Stimulated activated CD4-positive, alpha-beta T cell treated with anti-CD3 and anti-CD28 coated beads, Interleukin-1b, Interleukin-23, amount 100 ng/mL, for 24 hours (primary cell): ENCODE measurements around the gene LPP.
"Not testable (repeated sequence)": the region's sequence is repeated elsewhere in the genome, so short reads cannot be mapped to it uniquely, and the experiment has no call there.

Experiments
- DNase-seq, 4 experiments: peaks; one replicate each; pipeline ENCODE4 v3.0.0-alpha.2; 2020; ENCODE audit warnings: low read depth in 4 of 4, low spot score in 1 of 4

The LPP gene

DNA sequence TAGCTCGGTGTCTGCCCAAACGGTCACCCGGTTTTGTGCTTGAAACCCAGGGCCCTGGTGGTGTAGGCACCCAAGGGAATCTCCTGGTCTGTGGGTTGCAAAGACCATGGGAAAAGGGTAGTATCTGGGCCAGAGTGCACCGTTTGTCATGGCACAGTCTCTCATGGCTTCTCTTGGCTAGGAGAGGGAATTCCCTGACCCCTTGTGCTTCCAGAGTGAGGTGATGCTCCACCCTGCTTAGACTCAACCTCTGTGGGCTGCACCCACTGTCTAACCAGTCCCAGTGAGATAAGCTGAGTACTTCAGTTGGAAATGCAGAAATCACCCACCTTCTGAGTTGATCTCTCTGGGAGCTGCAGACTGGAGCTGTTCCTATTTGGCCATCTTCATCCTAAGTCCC lies 274.0 kb downstream of the LPP start:
- not testable (repeated sequence) for DNase-seq

DNA sequence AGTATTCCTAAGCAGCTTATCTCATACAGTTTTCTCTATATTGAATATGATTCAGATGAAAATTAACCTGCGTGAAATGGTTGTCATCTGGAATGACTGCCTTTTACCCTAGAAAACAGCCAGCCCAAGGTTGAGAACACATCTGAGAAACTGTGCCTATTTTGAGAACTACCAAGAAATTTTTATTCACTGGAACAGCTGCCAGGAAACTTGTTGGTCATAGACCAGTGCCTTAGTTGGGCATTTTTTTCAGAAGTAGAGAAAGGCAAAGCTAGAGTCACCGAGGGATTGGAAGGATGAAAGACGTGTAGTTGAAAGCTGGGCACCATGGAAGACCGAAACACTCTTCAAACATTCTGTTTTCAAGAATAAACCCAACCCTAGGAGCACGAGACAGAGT lies 277.1 kb downstream of the LPP start:
- no peak for DNase-seq

DNA sequence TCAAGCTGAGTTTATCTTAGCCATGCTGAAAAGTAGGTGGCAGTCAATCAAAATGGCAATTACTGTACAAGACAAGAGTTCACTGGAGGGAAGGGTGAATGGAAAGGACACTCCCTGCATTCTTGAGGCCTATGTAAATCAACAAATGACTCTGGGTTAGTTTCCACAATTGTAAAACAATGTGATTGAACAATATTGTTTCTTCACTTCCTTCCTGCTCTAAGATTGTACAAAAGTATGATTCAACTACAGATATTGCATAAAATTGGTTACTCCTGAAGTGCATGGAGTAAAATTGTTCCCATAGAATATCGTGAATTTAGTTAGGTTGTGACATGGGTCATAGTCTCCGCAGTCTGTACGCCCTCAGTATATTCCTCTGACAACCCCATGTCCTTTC lies 277.6 kb downstream of the LPP start:
- no peak for DNase-seq

DNA sequence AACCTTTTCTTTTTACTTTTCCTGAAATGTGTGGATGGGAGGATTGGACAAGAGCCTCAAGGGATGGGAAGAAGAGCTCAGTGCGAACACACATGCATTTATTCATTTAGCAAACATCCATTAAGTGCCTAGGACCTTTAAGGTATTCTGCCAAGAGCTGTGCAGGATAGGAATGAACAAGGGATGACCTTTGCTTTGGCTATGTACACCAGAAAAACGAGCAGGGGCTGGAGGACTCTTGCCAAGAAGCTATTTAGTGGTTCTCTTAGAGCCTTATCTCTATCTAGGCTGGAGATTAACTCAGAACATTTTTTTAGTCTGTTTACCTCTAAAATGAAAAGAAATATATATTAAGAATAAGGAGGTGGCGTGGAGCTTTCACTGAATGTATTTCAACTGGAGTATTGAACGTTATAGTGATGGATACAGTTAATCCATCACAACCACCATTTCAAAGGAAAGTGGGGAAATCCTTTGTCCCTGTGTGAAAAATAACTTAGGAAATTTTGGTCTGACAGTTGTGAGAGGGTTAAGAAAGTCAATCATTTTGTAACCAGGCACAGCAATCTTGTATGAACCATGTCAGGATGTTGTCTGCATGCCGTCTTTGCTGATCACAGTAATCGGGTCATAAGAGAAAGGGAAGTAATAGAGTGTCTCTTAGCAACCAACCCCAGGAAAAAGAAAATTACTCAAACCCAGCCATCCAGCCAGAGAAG lies 279.0 kb downstream of the LPP start:
- DNase-seq = no peak

DNA sequence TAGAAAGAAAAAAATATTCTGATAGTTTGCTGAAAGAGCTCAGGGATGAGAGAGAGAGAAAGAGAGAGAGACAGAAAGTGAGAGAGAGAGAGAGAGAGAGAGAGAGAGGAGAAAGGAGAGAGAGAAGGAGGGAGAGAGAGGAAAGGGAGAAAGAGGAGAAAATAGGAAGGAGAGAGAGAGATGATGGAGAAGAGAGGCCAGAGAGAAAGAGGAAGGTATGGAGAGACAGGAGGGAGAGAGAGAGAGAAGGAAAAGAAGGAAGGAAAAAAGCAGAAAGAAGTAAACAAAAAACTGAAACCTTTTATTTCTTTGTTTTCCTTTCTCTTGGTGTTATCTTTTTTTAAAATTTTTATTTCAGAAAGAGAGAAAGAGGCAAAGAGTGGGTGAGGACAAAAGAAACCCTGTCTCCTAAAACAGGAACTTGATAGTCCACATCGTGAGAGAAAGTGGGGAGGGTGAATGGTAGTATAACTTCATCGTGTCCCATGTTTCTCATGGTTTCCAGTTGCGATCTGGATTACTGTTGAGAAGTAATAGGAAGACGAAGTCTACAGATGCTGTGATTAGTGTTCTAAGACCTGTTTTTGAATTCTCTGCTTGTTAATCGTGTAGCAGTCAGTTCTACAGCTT lies 279.7 kb downstream of the LPP start:
- DNase-seq = no peak

DNA sequence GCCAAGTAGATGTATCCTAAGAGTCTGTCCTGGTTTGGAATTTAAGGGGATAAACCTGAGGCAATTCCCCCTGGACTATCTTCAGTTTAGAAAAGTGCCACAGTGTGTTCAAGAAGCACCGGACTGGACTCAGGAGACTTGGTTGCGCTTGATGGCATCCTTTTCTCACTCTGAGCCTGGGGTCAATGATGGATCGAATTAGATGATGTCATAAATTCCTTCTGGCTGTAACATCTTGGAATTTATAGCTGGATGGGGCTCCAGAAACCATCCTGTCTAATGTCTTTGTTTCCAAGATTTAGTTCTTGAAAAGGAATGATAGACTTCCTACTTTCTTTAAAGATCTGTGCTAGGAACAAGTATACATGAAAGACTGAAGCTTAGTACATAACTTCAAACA lies 280.6 kb downstream of the LPP start:
- DNase-seq = no peak

DNA sequence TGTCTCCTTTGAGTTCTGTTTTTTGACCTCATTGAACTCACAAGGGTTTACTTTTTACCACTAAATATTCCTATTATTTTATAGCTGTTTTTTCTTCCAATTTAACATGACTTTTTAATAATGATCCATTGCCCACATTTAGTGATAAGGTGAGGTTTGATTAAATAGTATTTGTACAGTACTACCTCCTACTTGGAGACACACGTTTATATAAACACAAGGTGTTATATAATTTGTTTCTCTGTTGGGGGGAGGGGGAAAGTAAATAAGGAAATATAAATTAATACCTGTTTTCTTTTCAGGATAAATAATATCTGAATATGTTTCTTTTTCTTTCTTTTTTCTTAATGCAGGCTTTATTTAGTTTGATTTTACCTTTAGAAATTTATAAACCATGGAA lies 281.3 kb downstream of the LPP start:
- no peak for DNase-seq

DNA sequence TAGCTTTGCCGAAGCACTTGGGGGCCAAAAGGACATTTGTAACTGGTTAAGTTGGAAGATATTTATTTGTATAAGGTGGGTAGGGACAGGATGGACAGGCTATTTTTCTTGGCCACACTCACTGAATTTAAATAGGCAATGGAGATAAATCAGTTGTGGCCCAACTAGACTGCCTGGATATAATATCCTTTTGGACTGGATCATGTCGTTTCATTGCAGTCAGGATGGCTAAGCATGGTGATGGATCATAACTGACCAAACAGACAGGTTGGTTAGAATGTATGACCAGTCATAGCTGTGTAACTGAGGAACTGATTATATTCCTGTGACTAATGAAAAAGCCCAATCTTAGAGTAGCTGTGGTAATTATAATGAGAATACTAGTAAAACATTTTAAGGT lies 284.0 kb downstream of the LPP start:
- DNase-seq = no peak

DNA sequence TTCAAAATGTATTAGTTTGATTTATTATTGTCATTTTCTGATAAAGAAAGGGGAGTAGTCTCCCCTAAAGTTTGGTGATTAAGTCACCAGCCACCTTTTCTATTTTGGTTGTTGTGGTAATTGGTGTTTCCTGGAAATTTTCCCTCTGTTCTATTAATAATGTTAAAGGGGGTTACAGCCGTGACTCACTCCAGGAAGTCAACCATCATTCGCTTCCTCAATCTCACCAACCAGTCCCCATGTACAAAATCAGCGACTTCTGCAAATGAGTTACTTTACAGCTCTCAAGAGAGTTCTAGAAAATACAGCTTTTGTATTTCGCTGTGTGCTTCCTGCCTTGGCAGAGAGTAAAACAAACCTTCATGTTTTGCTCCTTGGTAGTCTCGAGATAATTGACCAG lies 285.1 kb downstream of the LPP start:
- DNase-seq = peak in 1 of 4 experiments; percentile 14

DNA sequence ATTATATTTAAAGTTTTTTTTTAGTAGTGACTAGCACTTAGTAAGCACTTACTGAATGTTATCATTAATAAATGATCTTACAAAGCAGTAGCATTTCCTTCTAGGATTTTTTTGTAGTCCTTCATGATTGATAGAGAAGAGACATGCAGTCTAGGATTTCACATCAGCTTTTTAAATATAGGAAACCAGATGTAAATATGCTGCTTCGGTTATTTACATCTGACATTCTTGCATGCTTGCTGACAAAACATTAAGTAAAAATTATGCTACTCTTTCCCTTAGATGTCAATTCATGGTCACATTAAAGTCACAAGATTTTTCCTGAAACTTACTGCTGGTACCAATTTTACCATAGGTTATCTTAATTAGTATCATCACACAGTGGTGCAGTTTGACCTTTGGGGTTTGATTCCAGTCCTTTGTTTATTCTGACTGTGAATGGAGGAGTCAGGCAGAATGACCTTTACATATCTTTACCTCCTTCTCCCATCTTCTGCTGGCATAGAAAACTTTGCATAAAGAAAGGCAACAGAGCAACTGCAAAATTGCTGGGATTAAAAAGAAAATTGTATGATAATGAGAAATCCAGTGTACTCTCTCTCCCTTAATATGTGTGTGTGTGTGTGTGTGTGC lies 286.5 kb downstream of the LPP start:
- DNase-seq = no peak

DNA sequence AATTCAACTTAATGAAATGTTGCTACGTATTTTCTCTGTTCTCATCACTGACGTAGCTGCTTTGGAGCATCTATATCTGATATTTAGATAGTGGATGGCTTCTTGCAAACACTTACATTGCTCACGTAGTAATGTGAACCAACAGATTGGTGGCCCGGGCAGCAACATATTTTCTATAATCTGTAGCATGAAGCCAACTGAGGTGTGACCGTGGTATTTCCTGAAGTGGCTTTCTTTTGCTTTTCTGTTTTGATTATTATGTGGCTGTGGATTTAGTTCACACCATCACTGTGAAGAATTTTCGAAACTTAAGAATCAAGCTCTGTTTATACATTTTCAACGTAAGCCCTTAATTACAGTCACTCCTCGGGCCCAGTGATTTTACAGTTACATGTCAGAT lies 288.5 kb downstream of the LPP start:
- DNase-seq = no peak

DNA sequence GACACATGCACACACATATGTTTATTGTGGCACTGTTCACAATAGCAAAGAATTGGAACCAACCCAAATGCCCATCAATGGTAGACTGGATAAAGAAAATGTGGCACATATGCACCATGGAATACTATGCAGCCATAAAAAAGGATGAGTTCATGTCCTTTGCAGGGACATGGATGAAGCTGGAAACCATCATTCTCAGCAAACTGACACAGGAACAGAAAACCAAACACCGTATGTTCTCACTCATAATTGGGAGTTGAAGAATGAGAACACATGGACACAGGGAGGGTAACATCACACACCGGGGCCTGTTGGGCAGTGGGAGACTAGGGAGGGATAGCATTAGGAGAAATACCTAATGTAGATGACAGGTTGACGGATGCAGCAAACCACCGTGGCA lies 291.2 kb downstream of the LPP start:
- DNase-seq = not testable (repeated sequence)

DNA sequence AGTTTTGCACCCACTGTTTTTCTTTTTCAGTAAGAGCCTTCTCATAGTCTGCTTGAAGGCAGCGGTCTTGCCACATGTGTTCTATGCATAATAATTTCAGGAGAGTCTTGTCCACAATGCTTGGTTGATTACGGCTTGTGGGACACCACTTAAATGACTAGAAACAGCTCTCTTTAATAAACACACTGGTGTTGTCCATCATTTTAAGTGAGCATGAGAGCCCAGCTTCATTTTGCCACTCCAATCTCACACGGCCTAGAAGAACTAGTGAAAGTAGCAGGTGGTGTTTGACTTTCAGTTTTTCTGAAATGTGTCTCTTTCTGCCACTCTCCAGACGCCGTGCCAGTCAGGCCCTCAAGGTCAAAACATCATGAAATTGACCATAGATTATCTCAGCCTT lies 292.1 kb downstream of the LPP start:
- DNase-seq = no peak

DNA sequence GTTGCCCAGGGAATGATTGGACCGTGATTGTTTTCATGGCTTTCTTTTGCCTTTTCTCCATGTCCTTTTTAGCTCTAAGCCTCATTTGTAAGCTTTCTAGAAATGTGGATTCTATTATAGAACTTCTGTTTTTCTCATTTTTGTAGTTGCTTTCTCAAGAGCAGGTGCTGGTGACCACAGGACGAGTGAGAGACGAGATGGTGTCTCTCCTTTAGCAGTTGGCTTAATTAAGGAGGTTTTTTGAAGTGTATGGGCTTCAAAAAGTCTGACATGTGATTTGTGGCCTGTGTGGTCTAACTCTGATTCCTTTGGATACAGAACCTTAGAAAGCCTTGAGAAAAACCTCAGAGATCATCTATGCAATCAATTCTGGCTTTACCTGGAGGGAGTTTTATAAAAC lies 292.8 kb downstream of the LPP start:
- no peak for DNase-seq

DNA sequence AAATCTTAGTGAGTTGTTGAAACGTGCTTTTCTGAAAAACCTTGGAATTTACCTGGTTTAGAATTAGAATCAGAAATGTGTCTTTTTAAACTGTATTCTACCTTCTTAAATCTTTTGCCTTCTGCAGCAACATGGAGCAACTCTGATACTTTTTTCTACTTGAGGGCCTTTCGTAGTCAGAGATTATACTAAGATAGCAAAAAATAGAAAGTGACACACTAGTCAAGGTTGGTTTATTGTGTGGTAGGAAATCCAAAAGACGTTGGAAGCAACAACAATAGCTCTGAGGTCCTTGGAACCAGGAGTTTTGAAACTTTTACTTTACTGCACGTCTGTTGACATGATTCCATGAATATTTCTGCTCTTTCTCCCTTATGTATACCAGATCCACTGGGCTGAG lies 294.9 kb downstream of the LPP start:
- no peak for DNase-seq

DNA sequence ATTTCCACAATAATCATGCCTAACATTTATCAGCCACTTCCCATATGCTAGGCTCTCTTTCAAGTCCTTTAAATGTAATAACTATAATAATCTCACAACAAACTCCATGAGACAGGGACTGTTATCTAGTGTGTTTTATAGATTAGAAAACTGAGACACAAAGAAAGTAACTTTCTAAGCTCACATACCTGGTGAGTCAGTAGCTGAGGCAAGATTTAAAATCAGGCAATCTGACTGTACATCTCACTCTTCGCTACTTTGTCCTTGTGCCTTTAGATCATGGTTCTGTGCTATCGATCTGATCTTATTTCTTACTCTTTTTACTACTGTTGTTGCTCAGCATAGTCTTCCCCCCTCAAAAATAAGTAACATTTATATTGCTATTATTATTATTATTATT lies 295.5 kb downstream of the LPP start:
- DNase-seq = no peak

DNA sequence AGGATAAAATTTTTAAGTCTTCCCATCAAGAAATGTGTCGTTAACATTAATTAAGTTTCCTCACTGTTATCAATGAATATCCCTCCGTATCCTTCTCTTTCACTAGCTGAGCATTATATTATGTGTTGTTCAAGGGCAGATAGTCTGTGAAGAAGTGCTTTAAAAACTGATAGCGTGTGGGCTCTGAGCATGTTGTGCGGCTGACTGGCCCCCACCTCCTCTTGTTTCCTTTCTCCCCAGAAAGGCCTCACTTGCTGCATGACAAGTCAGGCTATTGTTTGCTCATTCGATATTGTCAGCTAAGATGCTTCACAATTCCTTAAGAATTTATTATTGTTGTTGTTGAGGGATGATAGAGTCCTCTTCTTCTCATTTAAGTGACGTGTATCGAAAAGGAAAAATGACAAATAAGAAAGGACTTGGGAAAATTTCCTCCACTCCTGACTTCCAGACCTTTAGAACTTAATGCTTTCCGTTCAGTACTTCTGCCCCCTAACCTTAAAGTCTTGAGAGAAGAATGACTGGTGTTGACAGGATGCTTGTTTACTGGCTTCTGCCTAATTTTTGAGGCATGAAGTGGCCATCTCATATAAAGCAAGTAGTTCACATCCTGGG lies 298.3 kb downstream of the LPP start:
- no peak for DNase-seq

DNA sequence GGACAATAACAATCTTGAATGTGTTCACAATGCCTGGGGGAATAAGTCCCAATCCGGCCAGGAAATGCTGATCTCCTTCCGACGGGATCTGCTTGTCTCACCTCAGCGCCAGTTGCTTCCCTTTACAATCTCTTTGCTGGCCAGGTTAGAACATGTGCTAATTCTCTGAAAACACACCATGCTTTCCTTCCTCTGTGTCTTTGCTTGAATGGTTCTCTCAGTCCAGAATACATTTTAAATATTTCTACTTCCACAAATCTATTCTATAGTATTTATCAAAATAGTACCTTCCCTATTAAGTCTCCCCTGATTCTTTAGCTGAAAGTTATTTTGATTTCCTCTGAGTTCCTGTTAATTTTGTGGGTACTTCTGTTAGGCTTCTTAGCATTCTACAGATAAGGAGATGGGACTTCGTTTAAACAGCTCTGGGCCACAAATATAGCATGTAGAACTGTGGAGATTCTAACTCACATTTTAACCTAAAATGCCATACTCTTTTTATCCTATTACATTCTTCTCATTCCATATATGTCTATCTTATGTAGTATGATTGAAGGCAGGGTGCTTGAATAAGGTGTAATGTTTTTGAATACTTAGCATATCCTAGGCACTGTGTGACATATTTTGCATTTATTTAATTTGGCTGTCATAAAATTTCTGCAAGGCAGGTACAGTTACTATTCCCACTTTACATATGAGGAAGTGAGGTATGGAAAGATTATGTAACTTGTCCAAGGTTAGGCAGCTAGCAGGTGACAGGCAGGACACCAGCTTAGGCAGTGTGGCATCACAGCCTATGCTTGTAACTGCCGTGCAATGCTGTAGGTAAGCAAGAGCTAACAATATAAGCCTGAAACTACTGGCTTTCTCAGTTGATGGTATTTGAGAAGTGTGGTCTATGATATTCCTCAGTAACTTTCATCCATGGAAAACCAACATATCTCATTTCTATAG lies 299.8 kb downstream of the LPP start:
- DNase-seq = no peak

DNA sequence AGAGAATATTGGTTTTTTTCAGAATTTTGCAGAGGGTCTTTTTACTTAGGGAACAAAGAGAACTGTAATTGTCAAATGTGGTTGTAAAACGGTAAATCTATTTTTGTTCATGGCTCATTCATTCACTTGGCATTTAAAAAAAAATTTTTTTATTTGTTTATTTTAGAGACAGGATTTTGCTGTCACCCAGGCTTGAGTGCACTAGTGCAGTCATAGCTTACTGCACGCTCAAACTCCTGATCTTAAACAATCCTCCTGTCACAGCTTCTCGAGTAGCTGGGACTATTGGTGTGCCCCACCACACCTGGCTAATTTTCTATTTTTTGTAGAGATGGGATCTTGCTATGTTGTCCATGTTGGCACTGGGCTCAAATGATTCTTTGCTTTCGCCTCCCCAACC lies 301.8 kb downstream of the LPP start:
- no peak for DNase-seq

DNA sequence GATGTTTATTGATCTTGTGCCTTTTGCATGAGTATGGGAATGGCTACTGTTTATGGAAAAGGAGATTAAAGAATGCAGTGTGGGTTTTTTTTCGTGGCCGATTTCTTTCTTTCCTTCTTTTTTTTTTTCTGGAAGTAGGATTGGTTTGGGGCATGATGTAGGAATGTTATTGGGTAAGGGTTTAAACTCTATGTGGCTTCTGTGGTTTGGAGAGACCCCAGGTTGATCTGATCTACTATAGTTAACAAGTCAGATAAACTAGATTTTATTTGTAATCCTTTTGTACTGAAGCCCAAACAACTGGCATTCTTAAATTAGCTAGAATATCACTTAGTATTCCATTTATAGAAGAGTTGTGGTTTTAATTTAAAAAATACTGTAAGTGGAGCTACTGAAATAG lies 304.8 kb downstream of the LPP start:
- no peak for DNase-seq

DNA sequence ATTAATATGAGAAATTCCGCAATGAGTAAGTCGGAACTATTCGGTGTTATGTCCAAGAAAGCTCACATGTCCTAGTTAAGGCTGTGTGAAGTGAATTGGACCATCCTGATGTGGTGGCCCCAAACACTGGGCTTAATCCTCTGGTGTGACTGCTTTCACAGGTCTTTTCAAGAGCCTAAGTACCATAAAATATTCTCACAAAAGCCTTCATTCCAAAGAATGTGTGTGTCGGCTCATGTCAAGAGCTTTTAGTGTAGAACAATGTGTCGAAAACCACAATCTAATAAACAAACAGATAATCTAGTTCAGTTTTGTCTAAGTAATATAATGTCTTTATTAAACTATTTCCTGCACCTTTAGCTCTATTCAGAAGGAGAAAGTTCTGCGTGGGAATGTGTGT lies 311.4 kb downstream of the LPP start:
- DNase-seq = no peak
